NCI-H2107 (cell line): ENCODE measurements around the gene WNT9A.
"Not testable (repeated sequence)": the region's sequence is repeated elsewhere in the genome, so short reads cannot be mapped to it uniquely, and the experiment has no call there.

ENCODE experiments used
- DNase-seq: peaks from one replicate; lab custom pipeline; 2025; lab: John Stamatoyannopoulos, UW

The WNT9A gene

GRCh38 chr1:227947676-227948492, at the start of gene WNT9A:
Gene WNT9A (minus strand): TSS chr1:227947932. CDS start chr1:227947887, 45 bp downstream.
- DNase-seq: peak; percentile 83

- DNase-seq: no peak
Measured at GRCh38 chr1:227996187-227996950, 48.6 kb upstream of the WNT9A start.

GRCh38 chr1:227994632-227995300, 47.0 kb upstream of the WNT9A start:
- DNase-seq: no peak

DNA sequence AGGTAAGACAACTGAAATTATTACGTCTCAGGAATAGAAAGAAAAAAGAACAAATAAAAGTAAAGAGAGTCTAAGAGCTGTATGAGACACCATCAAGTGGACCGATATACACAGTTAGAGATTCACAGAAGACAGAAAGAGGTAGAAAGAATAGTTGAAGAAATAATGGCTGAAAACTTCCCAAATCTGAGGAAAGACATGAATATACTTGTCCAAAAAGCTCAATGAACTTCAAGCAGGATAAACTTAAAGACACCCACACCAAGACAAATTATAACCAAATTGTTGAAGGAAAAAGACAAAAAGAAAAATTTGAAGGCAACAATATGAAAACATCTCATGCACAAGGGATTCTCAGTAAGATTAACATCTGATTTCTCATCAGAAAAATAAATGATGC, 39.4 kb upstream of the WNT9A start:
- no peak for DNase-seq

DNA sequence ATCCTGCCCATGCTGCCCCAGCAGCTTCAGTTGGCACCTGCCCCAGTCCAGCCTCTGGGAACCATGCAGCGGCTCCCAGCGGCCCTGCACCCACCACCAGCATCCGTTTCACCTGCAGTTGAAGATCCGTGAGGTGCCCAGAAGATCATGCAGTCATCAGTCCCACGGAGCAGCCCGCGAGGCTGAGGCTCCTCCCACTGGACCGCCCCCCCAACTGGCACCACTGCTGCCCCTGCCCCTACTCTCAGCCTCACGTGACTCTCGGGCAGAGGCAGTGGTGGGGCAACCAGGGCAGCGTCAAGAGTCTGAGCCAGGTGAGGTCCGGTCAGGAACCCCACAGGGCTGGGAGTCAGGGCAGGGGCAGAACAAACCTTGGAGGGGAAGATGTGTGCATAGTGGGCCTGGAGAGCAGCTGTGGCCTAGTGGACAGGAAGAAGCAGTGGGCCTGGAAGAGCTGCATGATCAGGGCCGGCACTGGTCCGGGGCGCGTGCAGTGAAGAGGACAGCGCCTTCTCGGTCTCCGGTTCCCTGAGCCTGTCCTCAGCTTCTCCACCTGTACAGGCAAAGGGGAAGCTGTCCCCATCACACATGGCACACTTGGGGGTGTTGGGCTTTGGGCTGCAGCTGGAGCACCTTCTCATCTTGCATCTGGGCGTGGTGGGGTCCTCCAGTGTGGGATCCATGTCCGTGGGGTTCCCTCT, 28.0 kb upstream of the WNT9A start:
- DNase-seq: not testable (repeated sequence)

GRCh38 chr1:227973724-227974288, 26.1 kb upstream of the WNT9A start:
- not testable (repeated sequence) for DNase-seq

DNA sequence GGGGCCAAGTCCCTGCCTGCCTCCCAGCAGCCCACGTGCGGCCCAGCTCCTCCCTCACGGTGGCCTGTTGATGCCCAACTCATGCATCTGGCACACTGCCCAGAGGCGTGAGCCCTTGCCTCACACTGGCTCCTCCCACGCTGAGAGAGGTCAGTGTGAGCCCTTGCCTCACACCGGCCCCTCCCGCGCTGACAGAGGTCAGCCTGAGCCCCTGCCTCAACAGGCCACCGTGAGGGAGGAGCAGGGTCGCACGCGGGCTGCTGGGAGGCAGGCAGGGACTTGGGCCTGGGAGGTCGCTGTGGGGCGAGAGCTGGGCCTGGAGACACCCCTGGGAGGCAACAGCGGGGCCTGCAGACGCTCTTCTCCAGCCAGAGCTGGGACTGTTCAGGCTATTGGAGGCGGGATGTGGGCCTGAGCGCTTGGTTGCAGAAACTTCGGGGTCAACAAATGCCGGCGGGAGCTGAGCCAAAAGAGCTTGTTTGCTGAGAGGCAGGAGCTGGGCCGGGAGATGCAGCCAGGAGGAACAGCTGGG, 25.2 kb upstream of the WNT9A start:
- not testable (repeated sequence) for DNase-seq

- DNase-seq: not testable (repeated sequence)
Measured at GRCh38 chr1:227972283-227972679, 24.5 kb upstream of the WNT9A start.

- DNase-seq: not testable (repeated sequence)
Measured at GRCh38 chr1:227971643-227972282, 24.0 kb upstream of the WNT9A start.

DNA sequence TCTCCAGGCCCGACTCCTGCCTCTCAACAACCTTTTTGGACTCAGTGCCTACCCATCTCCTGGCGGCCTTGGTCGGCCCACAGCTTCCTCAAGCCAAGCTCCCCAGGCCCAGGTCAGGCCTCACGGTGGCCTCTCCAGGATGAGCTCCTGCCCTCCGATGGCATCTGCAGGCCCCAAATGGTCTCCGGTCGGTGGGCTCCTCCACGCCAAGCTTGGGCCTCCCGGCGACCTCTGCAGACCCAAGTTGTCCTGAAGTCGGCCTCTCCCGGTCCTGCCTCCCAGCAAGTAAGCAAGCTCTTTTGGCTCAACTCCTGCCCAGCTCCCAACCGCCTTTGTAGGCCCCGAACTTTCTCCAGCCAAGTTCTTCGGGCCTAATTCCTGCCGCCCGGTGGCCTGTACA, 23.5 kb upstream of the WNT9A start:
- not testable (repeated sequence) for DNase-seq

DNA sequence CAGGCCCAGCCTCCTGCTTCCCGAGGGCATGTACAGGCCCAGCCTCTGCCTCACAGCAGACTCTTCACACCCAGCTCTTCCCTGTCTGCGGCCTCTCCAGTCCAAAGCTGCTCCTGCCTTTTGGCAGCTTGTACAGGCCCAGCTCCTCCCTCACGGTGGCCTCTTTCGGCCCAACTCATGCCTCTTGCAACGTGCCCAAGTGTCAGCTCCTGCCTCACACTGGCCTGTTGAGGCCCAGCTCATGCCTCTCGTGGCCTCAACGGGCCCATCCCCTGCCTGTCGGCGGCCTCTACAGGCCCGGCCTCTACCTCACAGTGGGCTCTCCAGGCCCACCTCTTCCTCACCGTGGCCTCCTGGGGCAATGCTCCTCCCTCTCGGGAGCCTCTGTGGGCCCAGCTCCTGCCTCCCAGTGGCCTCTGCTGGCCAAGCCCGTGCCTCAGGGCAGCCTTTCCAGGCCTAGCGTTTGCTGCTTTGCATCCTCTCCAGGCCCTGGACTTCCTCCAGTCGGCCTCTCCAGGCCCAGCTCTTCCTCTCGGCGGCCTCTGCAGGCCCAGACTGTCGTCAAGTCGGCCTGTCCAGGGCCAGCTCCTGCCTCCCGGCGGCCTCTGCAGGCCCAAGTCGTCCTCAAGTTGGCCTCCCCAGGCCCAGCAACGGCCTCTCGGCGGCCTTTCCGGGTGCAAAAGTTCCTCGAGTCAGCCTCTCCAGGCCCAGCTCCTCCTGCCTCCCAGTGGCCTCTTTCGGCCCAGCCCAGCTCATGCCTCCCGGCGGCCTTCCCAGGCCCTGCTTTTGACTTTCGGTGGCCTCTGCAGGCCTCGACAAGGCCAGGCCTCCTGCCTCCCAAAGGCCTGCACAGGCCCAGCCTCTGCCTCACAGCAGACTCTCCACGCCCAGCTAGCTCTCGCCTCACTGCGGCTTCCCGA, 22.6 kb upstream of the WNT9A start:
- DNase-seq: not testable (repeated sequence)

DNA sequence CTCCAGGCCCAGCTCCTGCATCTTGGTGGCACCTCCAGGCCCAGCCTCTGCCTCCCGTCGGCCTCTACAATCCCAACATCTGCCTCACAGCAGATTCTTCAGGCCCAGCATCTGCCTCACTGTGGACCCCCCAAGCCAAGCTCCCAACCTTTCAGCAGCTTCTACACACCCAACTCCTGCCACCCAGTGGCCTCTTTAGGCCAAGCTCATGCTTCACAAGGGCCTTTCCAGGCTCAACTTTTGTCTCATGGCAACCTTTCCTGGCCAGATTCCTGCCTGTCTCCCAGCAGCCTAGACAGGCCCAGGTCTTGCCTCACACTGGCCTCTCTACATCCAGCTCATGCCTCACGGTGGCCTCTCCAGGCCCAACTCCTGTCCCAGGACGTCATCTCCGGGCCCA, 20.1 kb upstream of the WNT9A start:
- not testable (repeated sequence) for DNase-seq

- not testable (repeated sequence) for DNase-seq
Measured at GRCh38 chr1:227966733-227967132, 19.0 kb upstream of the WNT9A start.

DNA sequence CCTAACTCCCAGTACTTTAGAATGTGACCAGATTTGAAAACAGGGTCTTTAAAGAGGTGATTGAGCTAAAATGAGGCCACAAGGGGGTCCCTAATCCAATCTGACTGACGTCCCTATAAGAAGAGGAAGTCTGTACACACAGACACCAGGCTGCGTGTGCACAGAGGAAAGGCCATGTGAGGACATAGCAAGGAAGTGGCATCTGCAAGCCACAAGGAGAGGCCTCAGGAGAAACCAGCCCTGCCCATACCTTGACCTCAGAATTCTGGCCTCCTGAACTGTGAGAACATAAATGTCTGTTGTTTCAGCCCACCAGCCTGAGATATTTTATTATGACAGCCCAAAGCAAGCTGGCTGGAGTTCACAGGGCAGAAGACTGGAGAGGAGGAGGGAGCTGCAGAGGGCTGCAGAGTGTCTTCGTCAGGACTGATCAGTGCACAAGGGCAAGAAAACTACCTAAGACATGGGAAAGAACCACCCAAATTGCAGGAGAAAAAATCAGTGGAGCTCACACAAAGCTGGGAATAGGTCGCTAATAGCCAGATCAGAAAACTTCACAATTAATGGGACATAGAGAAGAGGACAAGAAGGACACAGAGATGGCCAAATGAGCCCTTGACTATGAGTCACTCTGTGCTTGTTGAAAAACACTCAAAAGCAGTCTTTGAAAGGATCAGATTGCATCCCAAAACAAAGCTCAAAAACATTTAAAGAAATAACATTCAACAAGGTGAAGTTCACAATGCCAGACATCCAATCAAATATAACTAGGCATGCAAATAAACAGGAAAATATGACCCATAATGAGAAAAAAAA, 14.1 kb upstream of the WNT9A start:
- no peak for DNase-seq

DNA sequence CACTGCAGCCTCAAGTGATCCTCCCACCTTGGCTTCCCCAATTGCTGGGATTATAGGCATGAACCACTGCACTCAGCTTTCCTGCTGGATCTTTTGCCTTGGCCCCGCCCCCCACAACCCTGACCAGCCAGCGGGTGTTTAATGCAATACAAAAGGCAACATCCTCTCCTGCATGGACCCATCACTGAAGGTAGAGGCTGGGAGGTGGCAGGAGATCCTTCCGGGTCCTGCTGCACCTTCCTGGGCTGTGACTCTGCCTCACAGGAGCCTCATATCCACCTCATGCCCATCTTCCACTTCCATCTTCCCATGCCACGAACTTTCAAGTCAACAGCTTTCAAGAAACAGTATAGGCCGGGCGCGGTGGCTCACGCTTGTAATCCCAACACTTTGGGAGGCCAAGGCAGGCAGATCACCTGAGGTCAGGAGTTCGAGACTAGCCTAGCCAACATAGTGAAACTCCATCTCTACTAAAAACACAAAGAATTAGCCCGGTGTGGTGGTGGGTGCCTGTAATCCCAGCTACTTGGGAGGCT, 11.7 kb upstream of the WNT9A start:
- DNase-seq: no peak

DNA sequence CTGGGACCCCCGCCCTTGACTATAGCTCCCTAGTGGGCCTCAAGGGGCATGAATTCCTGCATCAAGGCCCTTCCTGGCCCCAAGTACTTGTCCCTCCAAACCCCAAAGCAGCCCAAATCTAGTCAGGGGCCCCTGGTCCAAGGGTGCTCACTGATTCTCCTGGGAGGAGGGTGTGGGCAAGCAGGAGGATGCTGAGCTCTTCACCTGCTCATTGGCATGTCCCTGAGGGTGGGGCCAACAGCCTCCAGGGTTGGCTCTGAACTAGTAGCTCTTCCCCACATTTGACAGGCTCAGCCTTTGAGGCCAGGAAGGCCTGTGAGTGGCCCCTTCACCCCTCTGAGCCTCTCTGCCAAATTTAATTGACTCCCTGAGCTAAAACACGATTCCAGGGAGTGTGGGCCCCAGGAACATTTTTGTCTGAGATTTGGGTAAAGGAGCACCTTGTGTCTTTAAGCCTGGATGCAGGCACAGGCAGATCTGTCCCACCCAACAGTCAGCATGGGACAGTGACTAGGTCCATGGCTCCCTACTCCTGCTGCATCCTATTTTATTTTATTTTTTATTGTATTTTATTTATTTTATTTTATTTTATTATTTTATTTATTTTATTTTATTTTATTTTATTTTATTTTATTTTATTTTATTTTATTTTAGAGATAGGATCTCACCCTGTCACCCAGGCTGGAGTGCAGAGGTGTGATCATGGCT, 11.0 kb upstream of the WNT9A start:
- no peak for DNase-seq

DNA sequence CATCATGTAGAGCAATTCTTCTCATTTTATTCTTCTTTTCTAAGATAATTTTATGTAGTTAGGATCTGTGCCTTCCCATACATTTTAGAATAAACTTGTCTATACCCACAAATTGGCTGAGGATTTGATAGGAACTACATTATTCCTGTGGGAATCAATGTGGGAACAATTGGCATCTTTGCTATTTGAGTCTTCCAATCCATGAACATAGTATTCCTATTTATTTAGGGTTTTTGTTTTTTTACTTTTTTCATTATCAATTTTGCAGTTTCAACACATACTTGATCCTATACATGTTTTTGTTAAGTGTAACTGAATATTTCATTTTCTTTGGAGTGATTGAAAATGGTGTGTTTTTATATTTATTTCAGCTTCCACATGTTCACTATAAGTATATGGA, 8.1 kb upstream of the WNT9A start:
- DNase-seq: no peak
